Measurements from ENCODE around the gene FZD1. TPM values are rescaled to one million over a fixed set of nuclear protein-coding genes. Genes with fewer than 3 reads are reported as not detected.
"Not testable (repeated sequence)": the region's sequence is repeated elsewhere in the genome, so short reads cannot be mapped to it uniquely, and the experiment has no call there.

The FZD1 gene
- total and polyA plus RNA-seq, 2 experiments from 2014 or later: 7.3 to 9.9 TPM

GRCh38 chr7:91299952-91300775, 35.9 kb downstream of the FZD1 start:
- WGBS (ENCODE audit: low lambda C conversion rate, missing lambda C conversion rate): 90% methylated on average over 6 of the region's 6 CpGs
- no peaks in the 10 kb centered on the region for H4K20me1 ChIP-seq (ENCODE audit: insufficient read depth, poor library complexity, severe bottlenecking)
- no peaks in the 10 kb centered on the region for H3K27me3 ChIP-seq
- no peak overlapping the region for H3K4me3 ChIP-seq
- no peaks in the 10 kb centered on the region for H3K79me2 ChIP-seq
- H3K4me1 ChIP-seq (ENCODE audit: insufficient read depth): no peaks in the 10 kb centered on the region
- H3K27ac ChIP-seq: no peak overlapping the region
- no peaks in the 10 kb centered on the region for H3K9me2 ChIP-seq (replicated peaks; ENCODE audit: insufficient read depth)
- no peaks in the 10 kb centered on the region for H3K36me3 ChIP-seq (replicated peaks; ENCODE audit: insufficient read depth, low read depth)
- TF ChIP-seq EZH2 (IDR thresholded peaks at IDR 0.05; ENCODE audit: borderline replicate concordance) (no peak), EZH2phosphoT487 (IDR thresholded peaks at IDR 0.05; ENCODE audit: low read depth, severe bottlenecking, unreplicated experiment) (no peak)
- H2AFZ ChIP-seq: no peak overlapping the region
- H3K9me3 ChIP-seq (ENCODE audit: low read depth): no peaks in the 10 kb centered on the region
- no peak for DNase-seq (ENCODE audit: low spot score)
- H3K4me2 ChIP-seq: no peak overlapping the region

- Histone ChIP-seq H3K9me2 (replicated peaks; ENCODE audit: insufficient read depth) (no peaks in the 10 kb centered on the region), H3K36me3 (replicated peaks; ENCODE audit: insufficient read depth, low read depth) (no peaks in the 10 kb centered on the region), H3K4me2 (no peak overlapping the region), H2AFZ (no peak overlapping the region), H3K4me3 (no peak overlapping the region), H4K20me1 (ENCODE audit: insufficient read depth, poor library complexity, severe bottlenecking) (no peaks in the 10 kb centered on the region), H3K27ac (no peak overlapping the region), H3K27me3 (no peaks in the 10 kb centered on the region), H3K79me2 (no peaks in the 10 kb centered on the region), H3K9me3 (ENCODE audit: low read depth) (no peaks in the 10 kb centered on the region), H3K4me1 (ENCODE audit: insufficient read depth) (no peaks in the 10 kb centered on the region)
- 52% methylated on average over 2 of the region's 2 CpGs for WGBS (ENCODE audit: low lambda C conversion rate, missing lambda C conversion rate)
- DNase-seq (ENCODE audit: low spot score): no peak
- TF ChIP-seq CTCF (IDR thresholded peaks at IDR 0.05; ENCODE audit: poor library complexity) (no peak), EZH2phosphoT487 (IDR thresholded peaks at IDR 0.05; ENCODE audit: low read depth, severe bottlenecking, unreplicated experiment) (no peak), EZH2 (IDR thresholded peaks at IDR 0.05; ENCODE audit: borderline replicate concordance) (no peak)
Observed at GRCh38 chr7:91302794-91303193, 38.6 kb downstream of the FZD1 start.

- Histone ChIP-seq H3K9me3 (ENCODE audit: low read depth) (no peaks in the 10 kb centered on the region), H3K4me3 (no peak overlapping the region), H4K20me1 (ENCODE audit: insufficient read depth, poor library complexity, severe bottlenecking) (no peaks in the 10 kb centered on the region), H2AFZ (no peak overlapping the region), H3K27me3 (no peaks in the 10 kb centered on the region), H3K4me1 (ENCODE audit: insufficient read depth) (no peaks in the 10 kb centered on the region), H3K9me2 (replicated peaks; ENCODE audit: insufficient read depth) (no peaks in the 10 kb centered on the region), H3K27ac (no peak overlapping the region), H3K79me2 (no peaks in the 10 kb centered on the region), H3K36me3 (replicated peaks; ENCODE audit: insufficient read depth, low read depth) (no peaks in the 10 kb centered on the region), H3K4me2 (no peak overlapping the region)
- 85% methylated on average over 2 of the region's 2 CpGs for WGBS (ENCODE audit: low lambda C conversion rate, missing lambda C conversion rate)
- DNase-seq (ENCODE audit: low spot score): no peak
- TF ChIP-seq CTCF (IDR thresholded peaks at IDR 0.05; ENCODE audit: poor library complexity): no peak
- TF ChIP-seq EZH2 (IDR thresholded peaks at IDR 0.05; ENCODE audit: borderline replicate concordance): no peak
- no peak for TF ChIP-seq EZH2phosphoT487 (IDR thresholded peaks at IDR 0.05; ENCODE audit: low read depth, severe bottlenecking, unreplicated experiment)
Observed at GRCh38 chr7:91306266-91306665, 42.0 kb downstream of the FZD1 start.

GRCh38 chr7:91307467-91307866, 43.2 kb downstream of the FZD1 start:
- Histone ChIP-seq H3K9me3 (ENCODE audit: low read depth) (no peaks in the 10 kb centered on the region), H3K27ac (no peak overlapping the region), H3K36me3 (replicated peaks; ENCODE audit: insufficient read depth, low read depth) (no peaks in the 10 kb centered on the region), H3K9me2 (replicated peaks; ENCODE audit: insufficient read depth) (no peaks in the 10 kb centered on the region), H3K27me3 (no peaks in the 10 kb centered on the region), H3K4me1 (ENCODE audit: insufficient read depth) (no peaks in the 10 kb centered on the region), H4K20me1 (ENCODE audit: insufficient read depth, poor library complexity, severe bottlenecking) (no peaks in the 10 kb centered on the region), H3K4me3 (no peak overlapping the region), H3K4me2 (no peak overlapping the region), H3K79me2 (no peaks in the 10 kb centered on the region), H2AFZ (no peak overlapping the region)
- TF ChIP-seq EZH2phosphoT487 (IDR thresholded peaks at IDR 0.05; ENCODE audit: low read depth, severe bottlenecking, unreplicated experiment): no peak
- TF ChIP-seq CTCF (IDR thresholded peaks at IDR 0.05; ENCODE audit: poor library complexity): no peak
- TF ChIP-seq EZH2 (IDR thresholded peaks at IDR 0.05; ENCODE audit: borderline replicate concordance): no peak
- 94% methylated on average over 3 of the region's 3 CpGs for WGBS (ENCODE audit: low lambda C conversion rate, missing lambda C conversion rate)
- DNase-seq (ENCODE audit: low spot score): no peak

- H3K27me3 ChIP-seq; H3K4me3 ChIP-seq; H3K9me2 ChIP-seq (replicated peaks; ENCODE audit: insufficient read depth); H3K36me3 ChIP-seq (replicated peaks; ENCODE audit: insufficient read depth, low read depth); H4K20me1 ChIP-seq (ENCODE audit: insufficient read depth, poor library complexity, severe bottlenecking); H3K27ac ChIP-seq; H3K4me2 ChIP-seq; H3K9me3 ChIP-seq (ENCODE audit: low read depth); H3K79me2 ChIP-seq; H3K4me1 ChIP-seq (ENCODE audit: insufficient read depth); H2AFZ ChIP-seq; DNase-seq (ENCODE audit: low spot score): not testable (repeated sequence)
- 92% methylated on average over 3 of the region's 3 CpGs for WGBS (ENCODE audit: low lambda C conversion rate, missing lambda C conversion rate)
Observed at GRCh38 chr7:91308191-91308590, 44.0 kb downstream of the FZD1 start.
